ENCODE results near the gene RPL26.
"Not testable (repeated sequence)": the region's sequence is repeated elsewhere in the genome, so short reads cannot be mapped to it uniquely, and the experiment has no call there.

Gene RPL26

GRCh38 chr17:8401107-8401506 is 18.1 kb upstream of the RPL26 start:
- DNase-seq (ENCODE audit: low spot score), result no peak
- in situ Hi-C loops (cut with MboI; ENCODE audit: low pct_unique_long_range_greater_than_20kb, low sequenced_read_pairs, unreplicated experiment), result loop anchor here (25.0 kb wide), 2 partner anchors 361 to 586 kb away; partner anchors contain the start of gene SPDYE4
- TF ChIP-seq, protein P1, sequence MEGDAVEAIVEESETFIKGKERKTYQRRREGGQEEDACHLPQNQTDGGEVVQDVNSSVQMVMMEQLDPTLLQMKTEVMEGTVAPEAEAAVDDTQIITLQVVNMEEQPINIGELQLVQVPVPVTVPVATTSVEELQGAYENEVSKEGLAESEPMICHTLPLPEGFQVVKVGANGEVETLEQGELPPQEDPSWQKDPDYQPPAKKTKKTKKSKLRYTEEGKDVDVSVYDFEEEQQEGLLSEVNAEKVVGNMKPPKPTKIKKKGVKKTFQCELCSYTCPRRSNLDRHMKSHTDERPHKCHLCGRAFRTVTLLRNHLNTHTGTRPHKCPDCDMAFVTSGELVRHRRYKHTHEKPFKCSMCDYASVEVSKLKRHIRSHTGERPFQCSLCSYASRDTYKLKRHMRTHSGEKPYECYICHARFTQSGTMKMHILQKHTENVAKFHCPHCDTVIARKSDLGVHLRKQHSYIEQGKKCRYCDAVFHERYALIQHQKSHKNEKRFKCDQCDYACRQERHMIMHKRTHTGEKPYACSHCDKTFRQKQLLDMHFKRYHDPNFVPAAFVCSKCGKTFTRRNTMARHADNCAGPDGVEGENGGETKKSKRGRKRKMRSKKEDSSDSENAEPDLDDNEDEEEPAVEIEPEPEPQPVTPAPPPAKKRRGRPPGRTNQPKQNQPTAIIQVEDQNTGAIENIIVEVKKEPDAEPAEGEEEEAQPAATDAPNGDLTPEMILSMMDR (IDR thresholded peaks at IDR 0.05; ENCODE audit: extremely low read depth, insufficient read depth, missing control alignments), result no peak

- in situ Hi-C loops (cut with MboI; ENCODE audit: low pct_unique_long_range_greater_than_20kb, low sequenced_read_pairs, unreplicated experiment), result no loop called here
- TF ChIP-seq, protein P1 (IDR thresholded peaks at IDR 0.05; ENCODE audit: extremely low read depth, insufficient read depth, missing control alignments), result no peak
- DNase-seq (ENCODE audit: low spot score), result no peak
These were observed 16.0 kb upstream of the RPL26 start for GRCh38 chr17:8398980-8399379.

- in situ Hi-C loops (cut with MboI; ENCODE audit: low pct_unique_long_range_greater_than_20kb, low sequenced_read_pairs, unreplicated experiment), result no loop called here
- no peak for DNase-seq (ENCODE audit: low spot score)
These were observed 14.6 kb upstream of the RPL26 start, which contains the start of gene RNF222 for GRCh38 chr17:8397636-8398035. RNF222 (minus strand) TSS chr17:8397827; CDS start chr17:8393461, 4,366 bp downstream.

GRCh38 chr17:8394497-8394896 is 11.5 kb upstream of the RPL26 start:
- DNase-seq (ENCODE audit: low spot score); in situ Hi-C loops (cut with MboI; ENCODE audit: low pct_unique_long_range_greater_than_20kb, low sequenced_read_pairs, unreplicated experiment): not testable (repeated sequence)

More at GRCh38 chr17:8397636-8398035, 14.6 kb upstream of the RPL26 start, which contains the start of gene RNF222:
- TF ChIP-seq, protein P1 (IDR thresholded peaks at IDR 0.05; ENCODE audit: extremely low read depth, insufficient read depth, missing control alignments), result no peak

- in situ Hi-C loops (cut with MboI; ENCODE audit: low pct_unique_long_range_greater_than_20kb, low sequenced_read_pairs, unreplicated experiment), result no loop called here
- TF ChIP-seq, protein P1 (IDR thresholded peaks at IDR 0.05; ENCODE audit: extremely low read depth, insufficient read depth, missing control alignments), result no peak
- DNase-seq (ENCODE audit: low spot score), result no peak
These were observed 10.7 kb upstream of the RPL26 start for GRCh38 chr17:8393470-8394231.

- DNase-seq (ENCODE audit: low spot score), result no peak
- TF ChIP-seq, protein P1 (IDR thresholded peaks at IDR 0.05; ENCODE audit: extremely low read depth, insufficient read depth, missing control alignments), result no peak
- in situ Hi-C loops (cut with MboI; ENCODE audit: low pct_unique_long_range_greater_than_20kb, low sequenced_read_pairs, unreplicated experiment), result no loop called here
These were observed 9.9 kb upstream of the RPL26 start for GRCh38 chr17:8392674-8393469.

DNA sequence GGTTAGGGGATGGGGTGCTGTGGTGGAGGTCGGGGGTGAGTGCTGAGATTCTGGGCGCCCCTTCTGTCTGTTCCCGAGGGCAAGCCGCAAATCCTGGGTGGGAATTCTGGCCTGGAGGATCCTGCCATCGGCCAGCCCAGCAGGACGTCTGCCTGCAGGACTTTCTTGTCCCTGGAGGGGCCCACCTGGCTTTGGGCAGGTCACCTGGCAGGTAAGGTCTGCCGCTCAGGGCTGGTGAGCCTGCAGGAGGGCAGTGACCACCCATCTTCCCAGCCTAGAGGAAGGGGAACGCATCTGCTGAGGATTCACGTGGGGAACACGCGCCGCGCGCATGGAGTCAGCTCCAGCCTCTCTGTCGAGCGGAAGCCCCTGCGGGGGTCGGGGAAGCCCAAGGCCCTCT is 9.3 kb upstream of the RPL26 start:
- TF ChIP-seq, protein P1 (IDR thresholded peaks at IDR 0.05; ENCODE audit: extremely low read depth, insufficient read depth, missing control alignments), result no peak
- in situ Hi-C loops (cut with MboI; ENCODE audit: low pct_unique_long_range_greater_than_20kb, low sequenced_read_pairs, unreplicated experiment), result no loop called here
- DNase-seq (ENCODE audit: low spot score), result no peak
